GM12891 (cell line): ENCODE data around the gene MAP3K9.

Source experiments
- POLR2A ChIP-seq: IDR thresholded peaks from 2 replicates; pipeline ENCODE4 v1.6.1; 2011; ENCODE audit warnings: low read depth, low read length, control low read depth
- POLR2AphosphoS5 ChIP-seq: IDR thresholded peaks from 2 replicates; pipeline ENCODE4 v1.6.1; 2011; ENCODE audit warnings: low read depth, low read length, control low read depth
- POU2F2 ChIP-seq: IDR thresholded peaks from 2 replicates; pipeline ENCODE4 v1.6.1; 2011; ENCODE audit warnings: low read depth, mild to moderate bottlenecking, control low read depth, low read length, moderate library complexity
- TAF1 ChIP-seq: IDR thresholded peaks from 2 replicates; pipeline ENCODE4 v1.6.1; 2011; ENCODE audit warnings: low read depth, low read length, control low read depth

GRCh38 chr14:70724110-70724509 lies 85.2 kb downstream of the MAP3K9 start:
- TF ChIP-seq TAF1 (no peak), POLR2AphosphoS5 (no peak), POLR2A (no peak), POU2F2 (no peak)
